ENCODE data around the gene MOB3A. TPM values are rescaled to one million over a fixed set of nuclear protein-coding genes. Genes with fewer than 3 reads are reported as not detected.

The MOB3A gene
- total and polyA plus RNA-seq, 10 of the 15 experiments (the other 5 are each of a cell fraction or from before 2014, with no cell fraction given), result 7.5 to 229 (median 79.4) TPM

DNA sequence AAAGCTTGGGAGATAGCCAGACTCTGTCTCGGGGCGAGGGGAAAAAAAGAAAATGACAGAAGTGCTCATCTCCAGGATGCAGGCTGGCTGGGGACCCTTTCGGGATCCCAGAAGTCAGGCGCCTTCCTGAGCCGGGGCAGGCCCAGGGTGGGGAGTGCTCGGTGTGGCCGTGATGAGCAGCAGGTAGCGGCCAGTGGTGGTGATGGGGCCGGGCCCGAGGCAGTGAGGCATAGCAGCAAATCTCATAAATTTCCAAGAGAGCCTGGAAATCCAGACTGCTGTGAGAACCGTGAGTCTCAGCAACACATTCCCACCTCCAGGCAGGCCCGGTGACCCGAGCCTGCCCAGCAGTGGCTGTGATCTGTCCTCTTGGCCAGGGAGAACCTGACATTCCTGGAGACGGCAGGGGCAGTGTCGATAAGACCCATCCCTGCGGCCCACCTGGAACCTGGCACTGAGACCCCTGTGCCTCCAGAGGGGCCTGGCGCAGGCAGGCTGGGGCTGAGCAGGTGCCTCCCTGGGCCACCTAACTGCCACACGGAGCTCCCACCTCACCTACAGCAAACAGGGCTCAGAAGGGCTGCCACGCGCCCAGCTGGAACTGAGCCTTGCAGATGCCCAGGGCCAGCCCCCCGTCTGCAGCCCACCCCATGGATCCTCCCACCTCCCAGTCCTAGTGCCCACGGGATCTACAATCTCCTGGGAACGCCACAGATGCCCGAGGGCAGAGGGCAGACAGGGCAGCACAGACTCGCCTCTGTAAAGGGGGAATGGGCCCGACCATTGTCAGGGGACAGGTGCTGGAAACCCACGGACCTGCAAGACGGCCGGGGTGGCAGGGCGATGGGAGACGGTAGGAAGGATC lies 24.0 kb upstream of the MOB3A start (continued):
- TF ChIP-seq, protein P1, sequence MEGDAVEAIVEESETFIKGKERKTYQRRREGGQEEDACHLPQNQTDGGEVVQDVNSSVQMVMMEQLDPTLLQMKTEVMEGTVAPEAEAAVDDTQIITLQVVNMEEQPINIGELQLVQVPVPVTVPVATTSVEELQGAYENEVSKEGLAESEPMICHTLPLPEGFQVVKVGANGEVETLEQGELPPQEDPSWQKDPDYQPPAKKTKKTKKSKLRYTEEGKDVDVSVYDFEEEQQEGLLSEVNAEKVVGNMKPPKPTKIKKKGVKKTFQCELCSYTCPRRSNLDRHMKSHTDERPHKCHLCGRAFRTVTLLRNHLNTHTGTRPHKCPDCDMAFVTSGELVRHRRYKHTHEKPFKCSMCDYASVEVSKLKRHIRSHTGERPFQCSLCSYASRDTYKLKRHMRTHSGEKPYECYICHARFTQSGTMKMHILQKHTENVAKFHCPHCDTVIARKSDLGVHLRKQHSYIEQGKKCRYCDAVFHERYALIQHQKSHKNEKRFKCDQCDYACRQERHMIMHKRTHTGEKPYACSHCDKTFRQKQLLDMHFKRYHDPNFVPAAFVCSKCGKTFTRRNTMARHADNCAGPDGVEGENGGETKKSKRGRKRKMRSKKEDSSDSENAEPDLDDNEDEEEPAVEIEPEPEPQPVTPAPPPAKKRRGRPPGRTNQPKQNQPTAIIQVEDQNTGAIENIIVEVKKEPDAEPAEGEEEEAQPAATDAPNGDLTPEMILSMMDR (IDR thresholded peaks at IDR 0.05 in 2 of 3, conservative IDR thresholded peaks at IDR 0.05 in 1 of 3; ENCODE audit: control insufficient read depth in 2 of 3, extremely low read depth in 1 of 3, insufficient read depth in 1 of 3, low read depth in 3 of 3, low read length in 3 of 3), result no peak
- TF ChIP-seq SMAD1 (IDR thresholded peaks at IDR 0.05; ENCODE audit: low read depth, partially characterized antibody), result no peak
- TF ChIP-seq, protein P2, sequence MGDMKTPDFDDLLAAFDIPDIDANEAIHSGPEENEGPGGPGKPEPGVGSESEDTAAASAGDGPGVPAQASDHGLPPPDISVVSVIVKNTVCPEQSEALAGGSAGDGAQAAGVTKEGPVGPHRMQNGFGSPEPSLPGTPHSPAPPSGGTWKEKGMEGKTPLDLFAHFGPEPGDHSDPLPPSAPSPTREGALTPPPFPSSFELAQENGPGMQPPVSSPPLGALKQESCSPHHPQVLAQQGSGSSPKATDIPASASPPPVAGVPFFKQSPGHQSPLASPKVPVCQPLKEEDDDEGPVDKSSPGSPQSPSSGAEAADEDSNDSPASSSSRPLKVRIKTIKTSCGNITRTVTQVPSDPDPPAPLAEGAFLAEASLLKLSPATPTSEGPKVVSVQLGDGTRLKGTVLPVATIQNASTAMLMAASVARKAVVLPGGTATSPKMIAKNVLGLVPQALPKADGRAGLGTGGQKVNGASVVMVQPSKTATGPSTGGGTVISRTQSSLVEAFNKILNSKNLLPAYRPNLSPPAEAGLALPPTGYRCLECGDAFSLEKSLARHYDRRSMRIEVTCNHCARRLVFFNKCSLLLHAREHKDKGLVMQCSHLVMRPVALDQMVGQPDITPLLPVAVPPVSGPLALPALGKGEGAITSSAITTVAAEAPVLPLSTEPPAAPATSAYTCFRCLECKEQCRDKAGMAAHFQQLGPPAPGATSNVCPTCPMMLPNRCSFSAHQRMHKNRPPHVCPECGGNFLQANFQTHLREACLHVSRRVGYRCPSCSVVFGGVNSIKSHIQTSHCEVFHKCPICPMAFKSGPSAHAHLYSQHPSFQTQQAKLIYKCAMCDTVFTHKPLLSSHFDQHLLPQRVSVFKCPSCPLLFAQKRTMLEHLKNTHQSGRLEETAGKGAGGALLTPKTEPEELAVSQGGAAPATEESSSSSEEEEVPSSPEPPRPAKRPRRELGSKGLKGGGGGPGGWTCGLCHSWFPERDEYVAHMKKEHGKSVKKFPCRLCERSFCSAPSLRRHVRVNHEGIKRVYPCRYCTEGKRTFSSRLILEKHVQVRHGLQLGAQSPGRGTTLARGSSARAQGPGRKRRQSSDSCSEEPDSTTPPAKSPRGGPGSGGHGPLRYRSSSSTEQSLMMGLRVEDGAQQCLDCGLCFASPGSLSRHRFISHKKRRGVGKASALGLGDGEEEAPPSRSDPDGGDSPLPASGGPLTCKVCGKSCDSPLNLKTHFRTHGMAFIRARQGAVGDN (IDR thresholded peaks at IDR 0.05), result no peak
- no peak for TF ChIP-seq NFXL1 (IDR thresholded peaks at IDR 0.05; ENCODE audit: borderline replicate concordance)
- TF ChIP-seq SREBF1 (IDR thresholded peaks at IDR 0.05; ENCODE audit: low read length), result no peak
- TF ChIP-seq, protein P3, sequence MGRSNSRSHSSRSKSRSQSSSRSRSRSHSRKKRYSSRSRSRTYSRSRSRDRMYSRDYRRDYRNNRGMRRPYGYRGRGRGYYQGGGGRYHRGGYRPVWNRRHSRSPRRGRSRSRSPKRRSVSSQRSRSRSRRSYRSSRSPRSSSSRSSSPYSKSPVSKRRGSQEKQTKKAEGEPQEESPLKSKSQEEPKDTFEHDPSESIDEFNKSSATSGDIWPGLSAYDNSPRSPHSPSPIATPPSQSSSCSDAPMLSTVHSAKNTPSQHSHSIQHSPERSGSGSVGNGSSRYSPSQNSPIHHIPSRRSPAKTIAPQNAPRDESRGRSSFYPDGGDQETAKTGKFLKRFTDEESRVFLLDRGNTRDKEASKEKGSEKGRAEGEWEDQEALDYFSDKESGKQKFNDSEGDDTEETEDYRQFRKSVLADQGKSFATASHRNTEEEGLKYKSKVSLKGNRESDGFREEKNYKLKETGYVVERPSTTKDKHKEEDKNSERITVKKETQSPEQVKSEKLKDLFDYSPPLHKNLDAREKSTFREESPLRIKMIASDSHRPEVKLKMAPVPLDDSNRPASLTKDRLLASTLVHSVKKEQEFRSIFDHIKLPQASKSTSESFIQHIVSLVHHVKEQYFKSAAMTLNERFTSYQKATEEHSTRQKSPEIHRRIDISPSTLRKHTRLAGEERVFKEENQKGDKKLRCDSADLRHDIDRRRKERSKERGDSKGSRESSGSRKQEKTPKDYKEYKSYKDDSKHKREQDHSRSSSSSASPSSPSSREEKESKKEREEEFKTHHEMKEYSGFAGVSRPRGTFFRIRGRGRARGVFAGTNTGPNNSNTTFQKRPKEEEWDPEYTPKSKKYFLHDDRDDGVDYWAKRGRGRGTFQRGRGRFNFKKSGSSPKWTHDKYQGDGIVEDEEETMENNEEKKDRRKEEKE (IDR thresholded peaks at IDR 0.05), result no peak
- no peak for TF ChIP-seq RAD21 (IDR thresholded peaks at IDR 0.05; ENCODE audit: insufficient read depth, low read depth, low read length)
- no peak for TF ChIP-seq ZNF24 (IDR thresholded peaks at IDR 0.05)
- no peak for TF ChIP-seq NFYA (IDR thresholded peaks at IDR 0.05; ENCODE audit: borderline replicate concordance, low read depth, low read length)
- TF ChIP-seq IRF4 (IDR thresholded peaks at IDR 0.05; ENCODE audit: low read depth, low read length), result no peak

Measured in GM12878 (cell line).